ENCODE results near the gene UBE2D2. TPM values are rescaled to one million over a fixed set of nuclear protein-coding genes. Genes with fewer than 3 reads are reported as not detected.

UBE2D2 gene
- total RNA-seq, 2 experiments from 2014 or later = 262 to 289 TPM

- Mint-ChIP-seq H3K9me3 (ENCODE audit: low read depth) (no peaks in the 10 kb centered on the region), H3K4me3 (peak overlapping the region; percentile 38), H3K4me1 (peaks cover 37% of the 10 kb centered on the region), H3K27ac (peak overlapping the region; percentile 73), H3K36me3 (ENCODE audit: low read depth) (peaks cover 25% of the 10 kb centered on the region), H3K27me3 (no peaks in the 10 kb centered on the region)
- ATAC-seq = no peak
- ChIA-PET CTCF (interaction anchor here (0.6 to 5.8 kb wide), 15 partner anchors 9 to 452 kb away, joined by 3 to 81 read pairs (median 4); partner anchors contain the start of genes CXXC5 and UBE2D2), POLR2A (interaction anchor here (0.6 to 1.6 kb wide), 5 partner anchors 9 to 342 kb away, joined by 3 to 4 read pairs (median 3); partner anchors contain the start of gene MATR3)
- intact Hi-C loops (cut with DNase I, micrococcal nuclease) = loop anchor here (2.0 to 10.0 kb wide), 7 partner anchors 17 to 472 kb away; no protein-coding TSS in a partner anchor
- DNase-seq = no peak
Observed at GRCh38 chr5:139635606-139636206, 74.6 kb downstream of the UBE2D2 start.

GRCh38 chr5:139636207-139636792 is 75.2 kb downstream of the UBE2D2 start:
- CTCF ChIA-PET = interaction anchor here (0.6 to 5.8 kb wide), 16 partner anchors 9 to 193 kb away, joined by 3 to 81 read pairs (median 4); partner anchors contain the start of genes CXXC5 and UBE2D2
- Mint-ChIP-seq H3K36me3 (ENCODE audit: low read depth) (peaks cover 25% of the 10 kb centered on the region), H3K4me1 (peaks cover 37% of the 10 kb centered on the region), H3K4me3 (peak overlapping the region; percentile 38), H3K27ac (peak overlapping the region; percentile 75), H3K27me3 (no peaks in the 10 kb centered on the region), H3K9me3 (ENCODE audit: low read depth) (no peaks in the 10 kb centered on the region)
- POLR2A ChIA-PET = interaction anchor here (0.6 to 1.8 kb wide), 6 partner anchors 8 to 343 kb away, joined by 3 to 9 read pairs (median 4); partner anchors contain the start of genes CXXC5 and MATR3
- ATAC-seq (peak; percentile 69), DNase-seq (peak; percentile 80)
- intact Hi-C loops (cut with DNase I, micrococcal nuclease) = loop anchor here (2.0 to 10.0 kb wide), 7 partner anchors 17 to 471 kb away; no protein-coding TSS in a partner anchor

GRCh38 chr5:139636975-139637408 is 75.9 kb downstream of the UBE2D2 start:
- DNase-seq (peak; percentile 73), ATAC-seq (peak; percentile 80)
- peaks cover 37% of the 10 kb centered on the region for H3K4me1 Mint-ChIP-seq
- CTCF ChIA-PET = interaction anchor here (1.0 to 2.4 kb wide), 5 partner anchors 10 to 73 kb away, joined by 4 to 16 read pairs (median 6); partner anchors contain the start of gene CXXC5
- H3K27me3 Mint-ChIP-seq = no peaks in the 10 kb centered on the region
- H3K9me3 Mint-ChIP-seq (ENCODE audit: low read depth) = no peaks in the 10 kb centered on the region
- H3K4me3 Mint-ChIP-seq = peak overlapping the region; percentile 38
- H3K27ac Mint-ChIP-seq = peak overlapping the region; percentile 75
- POLR2A ChIA-PET = interaction anchor here (1.1 to 1.8 kb wide), 2 partner anchors 11 to 75 kb away, joined by 3 to 9 read pairs; partner anchors contain the start of gene CXXC5
- H3K36me3 Mint-ChIP-seq (ENCODE audit: low read depth) = peaks cover 23% of the 10 kb centered on the region
- intact Hi-C loops (cut with DNase I, micrococcal nuclease) = loop anchor here (1.0 to 10.0 kb wide), 8 partner anchors 11 to 470 kb away; partner anchors contain the start of gene CXXC5 (in 2 of the 2)

- no peak overlapping the region for H3K27ac Mint-ChIP-seq
- no peaks in the 10 kb centered on the region for H3K27me3 Mint-ChIP-seq
- intact Hi-C loops (cut with DNase I, micrococcal nuclease) = loop anchor here (1.0 to 10.0 kb wide), 8 partner anchors 11 to 470 kb away; partner anchors contain the start of gene CXXC5 (in 2 of the 2)
- CTCF ChIA-PET = interaction anchor here (0.6 to 2.4 kb wide), 9 partner anchors 10 to 128 kb away, joined by 3 to 16 read pairs (median 6); partner anchors contain the start of gene CXXC5
- peaks cover 37% of the 10 kb centered on the region for H3K4me1 Mint-ChIP-seq
- ATAC-seq = no peak
- POLR2A ChIA-PET = interaction anchor here (1.8 kb wide), 1 partner anchor 10 kb away, joined by 9 read pairs; the partner anchor contains the start of gene CXXC5
- peak; percentile 69 for DNase-seq
- peak overlapping the region; percentile 38 for H3K4me3 Mint-ChIP-seq
- H3K36me3 Mint-ChIP-seq (ENCODE audit: low read depth) = peaks cover 18% of the 10 kb centered on the region
- H3K9me3 Mint-ChIP-seq (ENCODE audit: low read depth) = no peaks in the 10 kb centered on the region
Observed at GRCh38 chr5:139637438-139638089, 76.4 kb downstream of the UBE2D2 start.

- ChIA-PET POLR2A (interaction anchor here (0.9 to 1.8 kb wide), 2 partner anchors 10 to 137 kb away, joined by 3 to 9 read pairs; partner anchors contain the start of gene CXXC5), CTCF (interaction anchor here (0.5 to 1.8 kb wide), 8 partner anchors 10 to 128 kb away, joined by 3 to 7 read pairs (median 3); partner anchors contain the start of gene CXXC5)
- intact Hi-C loops (cut with DNase I, micrococcal nuclease) = loop anchor here (5.0 to 10.0 kb wide), 5 partner anchors 69 to 469 kb away; no protein-coding TSS in a partner anchor
- ATAC-seq (no peak), DNase-seq (no peak)
- no peak overlapping the region for H3K27ac Mint-ChIP-seq
- no peaks in the 10 kb centered on the region for H3K9me3 Mint-ChIP-seq (ENCODE audit: low read depth)
- no peaks in the 10 kb centered on the region for H3K27me3 Mint-ChIP-seq
- H3K4me1 Mint-ChIP-seq = peaks cover 35% of the 10 kb centered on the region
- peaks cover 17% of the 10 kb centered on the region for H3K36me3 Mint-ChIP-seq (ENCODE audit: low read depth)
- H3K4me3 Mint-ChIP-seq = no peak overlapping the region
Observed at GRCh38 chr5:139638090-139638735, 77.1 kb downstream of the UBE2D2 start.

- Mint-ChIP-seq H3K4me3 (no peak overlapping the region), H3K27ac (no peak overlapping the region), H3K36me3 (ENCODE audit: low read depth) (peaks cover 17% of the 10 kb centered on the region), H3K27me3 (no peaks in the 10 kb centered on the region), H3K4me1 (peaks cover 34% of the 10 kb centered on the region), H3K9me3 (ENCODE audit: low read depth) (no peaks in the 10 kb centered on the region)
- no peak for DNase-seq
- no peak for ATAC-seq
- ChIA-PET POLR2A (interaction anchor here (0.9 kb wide), 1 partner anchor 136 kb away, joined by 3 read pairs; no protein-coding TSS in a partner anchor), CTCF (interaction anchor here (0.5 to 1.8 kb wide), 8 partner anchors 9 to 126 kb away, joined by 3 to 7 read pairs (median 3); partner anchors contain the start of gene CXXC5)
- intact Hi-C loops (cut with DNase I, micrococcal nuclease) = loop anchor here (5.0 to 10.0 kb wide), 5 partner anchors 68 to 468 kb away; no protein-coding TSS in a partner anchor
Observed at GRCh38 chr5:139638736-139639618, 77.8 kb downstream of the UBE2D2 start.

- CTCF ChIA-PET = interaction anchor here (0.6 to 1.5 kb wide), 3 partner anchors 19 to 126 kb away, joined by 3 to 4 read pairs (median 3); no protein-coding TSS in a partner anchor
- H3K9me3 Mint-ChIP-seq (ENCODE audit: low read depth) = no peaks in the 10 kb centered on the region
- H3K27ac Mint-ChIP-seq = no peak overlapping the region
- intact Hi-C loops (cut with DNase I, micrococcal nuclease) = loop anchor here (5.0 to 10.0 kb wide), 5 partner anchors 68 to 468 kb away; no protein-coding TSS in a partner anchor
- peaks cover 14% of the 10 kb centered on the region for H3K36me3 Mint-ChIP-seq (ENCODE audit: low read depth)
- ATAC-seq (no peak), DNase-seq (no peak)
- POLR2A ChIA-PET = interaction anchor here (0.6 kb wide), 1 partner anchor 34 kb away, joined by 4 read pairs; no protein-coding TSS in a partner anchor
- peaks cover 29% of the 10 kb centered on the region for H3K4me1 Mint-ChIP-seq
- H3K4me3 Mint-ChIP-seq = no peak overlapping the region
- H3K27me3 Mint-ChIP-seq = no peaks in the 10 kb centered on the region
Observed at GRCh38 chr5:139639619-139640380, 78.7 kb downstream of the UBE2D2 start.

GRCh38 chr5:139640421-139641115 is 79.4 kb downstream of the UBE2D2 start:
- ATAC-seq (no peak), DNase-seq (no peak)
- CTCF ChIA-PET = interaction anchor here (0.6 to 0.8 kb wide), 2 partner anchors 18 to 125 kb away, joined by 3 to 4 read pairs; no protein-coding TSS in a partner anchor
- intact Hi-C loops (cut with DNase I, micrococcal nuclease) = no loop called here
- Mint-ChIP-seq H3K36me3 (ENCODE audit: low read depth) (peaks cover 14% of the 10 kb centered on the region), H3K27me3 (peaks cover 5% of the 10 kb centered on the region), H3K4me1 (peaks cover 22% of the 10 kb centered on the region), H3K9me3 (ENCODE audit: low read depth) (no peaks in the 10 kb centered on the region), H3K27ac (no peak overlapping the region), H3K4me3 (no peak overlapping the region)
- POLR2A ChIA-PET = interaction anchor here (0.6 kb wide), 1 partner anchor 35 kb away, joined by 4 read pairs; no protein-coding TSS in a partner anchor
